NCI-H2107 (cell line): ENCODE data around the gene PRCC.

Experiments
- DNase-seq: peaks from one replicate; lab custom pipeline; 2025; lab: John Stamatoyannopoulos, UW

PRCC gene

DNA sequence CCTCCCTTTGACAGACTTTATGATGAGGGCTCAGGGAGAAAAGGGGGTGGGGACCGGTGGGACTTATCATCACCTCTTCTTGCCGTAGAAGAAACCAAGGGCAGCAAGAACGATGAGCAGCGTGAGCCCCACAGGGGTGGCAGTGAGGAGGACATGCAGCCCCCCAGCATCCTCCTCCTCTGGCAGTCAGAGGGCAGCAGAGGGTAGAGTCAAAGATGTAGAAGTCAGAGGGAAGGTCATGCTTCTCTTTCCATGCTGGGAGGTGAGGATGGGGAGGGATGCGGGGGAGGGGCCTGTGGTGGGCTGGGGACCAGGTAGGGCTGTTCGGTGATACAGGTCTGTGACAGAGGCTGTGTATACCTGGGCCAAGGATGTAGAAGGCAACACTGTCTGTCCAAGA, 76.8 kb downstream of the PRCC start:
- DNase-seq = no peak

DNA sequence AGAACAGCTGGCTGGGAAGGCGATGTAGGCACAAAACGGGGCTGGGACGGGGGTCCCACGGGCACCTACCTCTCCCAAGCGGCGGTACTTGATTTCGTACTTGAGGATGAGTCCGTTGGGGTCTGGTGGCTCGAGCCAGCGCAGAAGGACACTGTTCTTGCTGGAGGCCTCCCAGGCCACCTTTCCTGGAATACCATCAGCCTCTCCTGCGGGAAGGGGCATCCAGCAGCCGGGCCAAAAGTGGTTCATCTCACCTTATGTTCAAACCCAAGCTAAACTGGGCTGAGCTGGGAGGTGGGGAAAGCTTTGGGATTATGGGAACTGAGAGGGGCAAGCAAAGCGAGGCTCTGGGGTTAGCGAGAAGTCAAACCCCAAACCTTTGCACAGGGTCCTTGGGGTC, 77.3 kb downstream of the PRCC start:
- DNase-seq = no peak

GRCh38 chr1:156845055-156845952, 78.0 kb downstream of the PRCC start:
- no peak for DNase-seq

DNA sequence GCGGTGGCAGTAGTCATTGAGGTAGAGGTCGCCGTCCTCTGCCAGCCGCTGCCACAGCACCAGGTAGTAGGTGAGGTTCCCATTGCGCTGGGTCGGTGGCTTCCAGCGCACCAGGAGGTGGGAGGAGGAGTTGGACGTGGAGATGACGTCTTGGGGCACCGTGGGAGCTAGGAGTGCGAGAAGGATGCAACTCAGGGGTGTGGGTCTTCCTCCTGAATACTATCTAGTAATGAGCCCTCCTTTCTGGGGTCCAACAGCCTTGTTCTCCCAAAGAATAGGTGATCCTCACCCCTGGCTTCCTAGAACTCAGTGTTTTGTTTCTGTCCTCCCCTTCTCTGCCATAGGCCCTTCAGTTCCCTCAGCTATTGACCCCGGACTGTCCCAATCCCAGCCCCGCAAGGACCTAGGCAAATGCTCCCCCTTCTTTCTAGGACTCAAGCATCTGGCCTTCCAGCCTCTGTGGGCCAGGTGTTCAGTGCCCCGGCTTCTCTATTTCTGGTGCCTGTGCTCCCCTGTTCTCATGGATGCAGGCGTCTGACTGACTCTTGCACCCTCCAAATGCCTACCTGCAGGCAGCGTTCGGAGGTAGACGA, 78.7 kb downstream of the PRCC start:
- no peak for DNase-seq

- no peak for DNase-seq
These were observed 79.3 kb downstream of the PRCC start for GRCh38 chr1:156846643-156847042.

- DNase-seq = no peak
These were observed 80.5 kb downstream of the PRCC start for GRCh38 chr1:156847591-156848460.

DNA sequence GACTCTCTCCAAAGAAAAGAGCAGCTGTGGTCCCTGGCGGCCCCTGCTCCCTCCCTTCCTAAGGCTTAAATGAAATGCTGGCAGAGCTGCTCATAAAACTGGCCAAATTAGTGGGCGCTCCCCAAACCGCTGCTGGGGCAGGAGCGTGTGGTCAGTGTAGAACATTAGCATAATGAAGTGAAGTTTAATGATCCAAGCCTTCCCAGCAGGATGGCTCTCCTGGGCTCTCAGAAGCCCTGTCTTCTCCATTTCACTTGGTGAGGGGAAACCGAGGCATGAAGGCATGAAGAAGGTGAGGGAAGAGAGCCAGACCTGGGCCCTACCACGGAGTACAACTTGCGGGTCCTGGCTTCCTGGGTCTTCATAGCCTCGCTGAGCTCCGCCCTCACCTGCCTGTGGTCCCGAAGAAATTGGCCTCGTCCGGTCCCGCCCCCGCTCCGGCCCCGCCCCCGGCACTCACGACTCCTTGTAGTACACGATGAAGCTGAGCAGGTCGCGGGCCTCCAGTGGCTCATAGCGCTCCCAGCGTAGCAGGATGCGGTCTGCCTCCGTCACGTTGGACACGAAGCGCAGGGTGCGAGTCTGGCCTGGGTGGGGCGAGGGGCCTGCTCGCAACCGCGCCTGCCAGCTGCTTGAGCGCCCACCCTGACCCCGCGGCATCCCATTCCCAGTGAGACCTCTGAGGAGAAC, 81.3 kb downstream of the PRCC start:
- DNase-seq = no peak

GRCh38 chr1:156849151-156849496, 81.8 kb downstream of the PRCC start:
- DNase-seq = no peak
